SK-N-SH treated with all-trans-retinoic acid at 6 μM for 48 hours (cell line): ENCODE results near the gene RAB11B.

Source experiments
- ARNTL ChIP-seq: fragments of 450-650 bp; formaldehyde crosslinking; IDR thresholded peaks from 2 replicates; pipeline ENCODE4 v1.5.0; 2020; ENCODE audit warnings: low read depth, mild to moderate bottlenecking, moderate library complexity, borderline replicate concordance
- BACH2 ChIP-seq: fragments of 250-450 bp; sonication (Bioruptor Pico); IDR thresholded peaks from 2 replicates; pipeline ENCODE4 v1.9.0; 2021; ENCODE audit warnings: mild to moderate bottlenecking, borderline replicate concordance
- CSDC2 ChIP-seq: fragments of 250-450 bp; sonication (Bioruptor Pico); IDR thresholded peaks from 2 replicates; pipeline ENCODE4 v1.5.0; 2020; ENCODE audit warnings: mild to moderate bottlenecking, moderate library complexity
- CSRNP3 ChIP-seq: fragments of 250-450 bp; sonication (Bioruptor Pico); IDR thresholded peaks from 2 replicates; pipeline ENCODE4 v1.5.1; 2021; ENCODE audit warnings: mild to moderate bottlenecking, moderate library complexity
- ISL1 ChIP-seq: fragments of 250-450 bp; sonication (Bioruptor Pico); IDR thresholded peaks from 2 replicates; pipeline ENCODE4 v2.1.2; 2022; ENCODE audit warnings: mild to moderate bottlenecking, moderate library complexity
- PATZ1 ChIP-seq: fragments of 250-450 bp; sonication (Bioruptor Pico); IDR thresholded peaks from 2 replicates; pipeline ENCODE4 v1.8.0; 2020; ENCODE audit warnings: mild to moderate bottlenecking, moderate library complexity, borderline replicate concordance
- ZC3H10 ChIP-seq: fragments of 250-450 bp; sonication (Bioruptor Pico); IDR thresholded peaks from 2 replicates; pipeline ENCODE4 v1.5.1; 2021; ENCODE audit warnings: mild to moderate bottlenecking, moderate library complexity
- ZFP3 ChIP-seq: fragments of 250-450 bp; sonication (Bioruptor Pico); IDR thresholded peaks from 2 replicates; pipeline ENCODE4 v1.5.0; 2020; ENCODE audit warnings: mild to moderate bottlenecking, moderate library complexity
- ZNF8 ChIP-seq: fragments of 450-650 bp; formaldehyde crosslinking; IDR thresholded peaks from 2 replicates; pipeline ENCODE4 v1.5.0; 2020; ENCODE audit warnings: mild to moderate bottlenecking, moderate library complexity

DNA sequence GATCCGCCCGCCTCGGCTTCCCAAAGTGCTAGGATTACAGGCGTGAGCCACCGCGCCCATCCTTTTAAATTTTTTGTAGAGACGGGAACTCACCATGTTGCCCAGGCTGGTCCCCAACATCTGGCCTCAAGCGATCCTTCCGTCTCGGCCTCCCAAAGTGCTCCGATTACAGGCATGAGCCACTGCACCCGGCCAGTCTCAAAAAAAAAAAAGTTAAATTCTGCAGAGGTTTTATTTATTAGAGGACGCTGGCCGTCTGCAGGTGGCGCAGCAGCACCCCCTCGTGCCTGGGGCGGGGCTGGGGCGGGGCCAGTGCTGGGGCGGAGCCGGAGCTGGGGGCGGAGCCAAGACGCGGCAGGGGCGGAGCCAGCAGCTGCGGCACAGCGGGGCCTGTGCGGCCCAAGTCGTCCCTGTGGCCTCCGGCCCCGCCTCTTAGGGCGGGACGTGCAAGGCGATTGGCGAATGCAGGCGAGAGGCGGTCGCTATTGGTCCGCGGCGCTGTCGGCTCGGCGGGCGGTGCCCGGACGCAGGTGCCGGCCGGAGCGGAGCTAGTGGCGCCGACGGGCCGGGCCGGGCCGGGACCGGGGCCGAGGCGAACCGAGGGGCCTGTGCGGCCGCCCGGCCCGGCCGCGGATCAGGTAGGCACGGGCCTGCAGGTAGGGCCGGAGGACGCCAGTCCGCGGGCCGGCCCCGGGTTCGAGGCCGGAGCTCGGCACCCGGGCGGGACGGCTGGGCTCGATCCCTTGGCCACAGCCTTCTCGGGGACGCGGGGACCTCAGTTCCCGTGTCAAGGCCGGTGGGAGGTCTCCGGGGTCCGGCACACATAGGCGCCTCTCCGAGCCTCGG lies 22.8 kb downstream of the RAB11B start, which contains the start of gene MARCHF2:
- TF ChIP-seq CSRNP3 (CRISPR knock-in tag) (no peak), CSDC2 (no peak), PATZ1 (CRISPR knock-in tag) (no peak), ZFP3 (CRISPR knock-in tag) (no peak), ZC3H10 (CRISPR knock-in tag) (0 out of 2 replicates have a peak, but pooled peaks have one; percentile 17), ISL1 (CRISPR knock-in tag) (no peak), ZNF8 (CRISPR knock-in tag) (no peak), ARNTL (CRISPR knock-in tag) (no peak), BACH2 (CRISPR knock-in tag) (no peak)
